C4-2B (cell line): ENCODE results near the gene GH2.
A peak's percentile ranks its signal among the peaks of the same experiment; 100 is the strongest.
"Not testable (repeated sequence)": the region's sequence is repeated elsewhere in the genome, so short reads cannot be mapped to it uniquely, and the experiment has no call there.

Experiments
- H3K27ac ChIP-seq: fragments of 450-650 bp; 2 replicates; pipeline ENCODE4 v1.5.1; 2017
- CTCF ChIP-seq: fragments of 450-650 bp; conservative IDR thresholded peaks from 2 replicates; pipeline ENCODE4 v1.5.1; 2017; ENCODE audit warnings: mild to moderate bottlenecking
- ZFX ChIP-seq: fragments of 450-650 bp; IDR thresholded peaks from 2 replicates; pipeline ENCODE4 v1.6.1; 2017

Gene GH2

DNA sequence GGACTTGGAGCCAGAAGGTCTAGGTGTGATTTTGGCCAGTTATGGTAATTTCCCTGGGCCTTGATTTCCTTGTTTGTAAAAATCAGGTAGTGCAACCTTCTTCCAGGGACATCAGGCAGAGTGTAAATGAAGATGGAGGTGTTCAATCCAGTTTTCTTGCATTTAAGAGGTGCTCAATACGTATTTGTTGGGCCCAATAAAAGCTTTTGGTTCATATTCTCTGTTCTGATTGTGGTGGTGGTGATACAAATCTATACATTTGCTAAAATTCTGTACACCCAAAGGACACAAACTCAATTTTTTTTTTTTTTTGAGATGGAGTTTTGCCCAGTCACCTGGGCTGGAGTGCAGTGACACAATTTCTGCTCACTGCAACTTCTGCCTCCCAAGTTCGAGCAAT, 44.4 kb upstream of the GH2 start:
- H3K27ac ChIP-seq, result no peak overlapping the region

GRCh38 chr17:63925615-63926014, 43.9 kb upstream of the GH2 start:
- TF ChIP-seq CTCF (no peak), ZFX (no peak)
- H3K27ac ChIP-seq, result no peak overlapping the region

More for the DNA sequence above, 44.4 kb upstream of the GH2 start:
- TF ChIP-seq ZFX, result no peak
- no peak for TF ChIP-seq CTCF

DNA sequence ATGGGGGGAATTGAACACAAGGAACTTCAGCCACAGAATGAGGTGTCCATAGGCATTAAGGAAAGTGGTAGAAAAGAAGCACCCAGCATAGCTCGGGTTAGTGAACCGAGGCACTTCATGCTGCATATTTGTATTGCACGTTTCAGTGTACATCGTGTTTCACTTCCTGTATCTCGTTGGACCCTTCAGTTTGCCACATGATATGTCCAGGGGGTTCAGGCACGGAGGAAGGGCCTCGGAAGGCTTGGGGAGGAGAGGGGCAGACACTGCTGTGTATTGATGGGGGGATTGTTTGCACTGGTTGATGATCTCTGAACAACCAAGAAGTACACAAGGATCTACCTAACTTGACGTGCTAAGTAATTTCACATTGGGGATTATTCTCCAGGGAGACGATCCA, 40.7 kb upstream of the GH2 start:
- H3K27ac ChIP-seq, result not testable (repeated sequence)

DNA sequence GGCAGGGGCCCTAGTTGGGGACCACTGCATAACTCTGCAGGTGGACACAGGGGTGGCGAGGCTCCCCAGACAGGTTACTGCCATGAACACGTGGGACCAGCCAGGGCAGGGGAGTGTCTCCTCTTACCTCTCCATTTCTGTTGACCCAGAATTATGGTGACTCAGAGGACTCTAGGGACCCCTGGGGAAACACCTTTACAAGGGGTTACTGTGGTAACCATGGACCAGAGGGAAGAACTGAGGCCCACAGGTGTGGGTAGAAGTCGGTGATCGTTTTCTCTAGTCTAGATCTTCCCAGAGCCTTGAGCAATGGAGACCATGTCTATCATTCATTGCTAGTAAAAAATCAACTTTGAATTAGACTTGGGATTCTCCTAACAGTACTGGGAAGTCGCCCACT, 39.0 kb upstream of the GH2 start:
- not testable (repeated sequence) for H3K27ac ChIP-seq

DNA sequence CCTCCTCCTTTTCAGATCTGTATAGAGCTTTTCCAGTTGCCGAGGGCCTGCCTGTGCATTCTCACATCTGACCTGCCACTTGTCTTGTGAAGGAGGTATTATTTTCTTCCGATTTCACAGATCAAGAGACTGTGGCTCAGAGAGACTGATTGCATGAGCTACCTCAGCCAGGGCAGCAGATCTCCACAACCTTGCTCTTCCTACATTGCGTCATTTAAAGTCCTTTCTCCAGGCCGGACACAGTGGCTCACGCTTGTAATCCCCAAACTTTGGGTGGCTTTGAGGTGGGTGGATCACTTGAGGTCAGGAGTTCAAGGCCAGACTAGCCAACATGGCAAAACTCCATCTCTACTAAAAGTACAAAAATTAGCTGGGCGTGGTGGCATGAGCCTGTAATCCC, 38.3 kb upstream of the GH2 start:
- H3K27ac ChIP-seq, result not testable (repeated sequence)

GRCh38 chr17:63919311-63919723, 37.6 kb upstream of the GH2 start:
- no peak overlapping the region for H3K27ac ChIP-seq
- TF ChIP-seq ZFX (no peak), CTCF (peak; percentile 92)

- not testable (repeated sequence) for H3K27ac ChIP-seq
Observed at GRCh38 chr17:63918789-63919305, 37.1 kb upstream of the GH2 start, which contains the start of gene GH1. Gene GH1, minus strand, starts transcription at chr17:63918839. Its CDS starts 63 bp downstream, at chr17:63918776.

- TF ChIP-seq CTCF (no peak), ZFX (no peak)
- no peak overlapping the region for H3K27ac ChIP-seq
Observed at GRCh38 chr17:63918305-63918704, 36.6 kb upstream of the GH2 start.

GRCh38 chr17:63917646-63918045, 35.9 kb upstream of the GH2 start:
- TF ChIP-seq ZFX (no peak), CTCF (no peak)

GRCh38 chr17:63917206-63917605, 35.5 kb upstream of the GH2 start:
- H3K27ac ChIP-seq, result not testable (repeated sequence)

More at GRCh38 chr17:63917646-63918045, 35.9 kb upstream of the GH2 start:
- H3K27ac ChIP-seq, result no peak overlapping the region
